LNCaP clone FGC (cell line): Measurements from ENCODE around the gene CMTM1.

Experiments used
- DNase-seq: peaks from one replicate; pipeline ENCODE4 v3.0.0-alpha.2; 2011; ENCODE audit warnings: low read depth
- H3K4me3 ChIP-seq: 2 replicates; pipeline ENCODE4 v1.5.1; 2011; ENCODE audit warnings: mild to moderate bottlenecking, low read depth, low read length, control low read depth
- TF ChIP-seq, protein P1 (sequence below): IDR thresholded peaks from 2 replicates; pipeline ENCODE4 v1.5.1; 2012; ENCODE audit warnings: mild to moderate bottlenecking; ENCODE audit not compliant: control insufficient read depth, insufficient read depth; ENCODE audit errors: extremely low read depth

Gene CMTM1

DNA sequence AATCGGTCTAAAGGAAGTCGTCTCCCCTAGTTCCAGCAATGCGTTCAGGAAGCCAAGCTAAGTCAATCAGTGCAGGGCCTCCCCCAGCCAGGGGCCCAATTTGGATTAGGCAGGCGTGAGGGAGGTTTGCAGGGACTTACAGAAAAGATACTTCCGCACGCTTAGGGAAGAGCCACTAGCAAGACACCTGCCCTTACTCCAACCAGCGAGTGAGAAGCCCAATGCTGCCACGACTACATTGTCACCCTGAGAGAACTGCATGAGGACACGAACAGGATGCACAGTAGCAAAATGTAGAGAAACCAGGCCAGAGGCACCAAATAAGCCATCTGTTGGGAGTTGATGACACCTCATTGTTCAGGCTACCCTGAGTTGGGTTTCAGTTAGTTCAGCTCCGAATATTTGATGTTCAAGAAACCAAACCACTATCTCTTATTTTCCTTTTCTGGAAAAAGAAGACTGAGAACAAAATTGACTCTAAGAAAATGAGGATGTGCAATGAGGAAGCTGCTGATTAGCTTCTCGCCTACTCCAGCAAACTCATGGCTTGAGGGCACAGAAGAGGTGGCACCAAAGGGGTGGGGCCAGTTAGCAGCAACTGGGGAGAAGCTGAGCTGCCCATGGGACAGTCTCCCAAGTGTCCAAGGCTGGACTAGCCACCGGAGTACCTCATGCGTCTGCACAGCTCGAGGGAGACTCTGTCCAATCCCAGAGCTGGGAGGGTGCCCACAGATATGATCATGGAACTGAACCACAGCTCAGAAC is 45.7 kb upstream of the CMTM1 start:
- DNase-seq: no peak
- TF ChIP-seq, protein P1, sequence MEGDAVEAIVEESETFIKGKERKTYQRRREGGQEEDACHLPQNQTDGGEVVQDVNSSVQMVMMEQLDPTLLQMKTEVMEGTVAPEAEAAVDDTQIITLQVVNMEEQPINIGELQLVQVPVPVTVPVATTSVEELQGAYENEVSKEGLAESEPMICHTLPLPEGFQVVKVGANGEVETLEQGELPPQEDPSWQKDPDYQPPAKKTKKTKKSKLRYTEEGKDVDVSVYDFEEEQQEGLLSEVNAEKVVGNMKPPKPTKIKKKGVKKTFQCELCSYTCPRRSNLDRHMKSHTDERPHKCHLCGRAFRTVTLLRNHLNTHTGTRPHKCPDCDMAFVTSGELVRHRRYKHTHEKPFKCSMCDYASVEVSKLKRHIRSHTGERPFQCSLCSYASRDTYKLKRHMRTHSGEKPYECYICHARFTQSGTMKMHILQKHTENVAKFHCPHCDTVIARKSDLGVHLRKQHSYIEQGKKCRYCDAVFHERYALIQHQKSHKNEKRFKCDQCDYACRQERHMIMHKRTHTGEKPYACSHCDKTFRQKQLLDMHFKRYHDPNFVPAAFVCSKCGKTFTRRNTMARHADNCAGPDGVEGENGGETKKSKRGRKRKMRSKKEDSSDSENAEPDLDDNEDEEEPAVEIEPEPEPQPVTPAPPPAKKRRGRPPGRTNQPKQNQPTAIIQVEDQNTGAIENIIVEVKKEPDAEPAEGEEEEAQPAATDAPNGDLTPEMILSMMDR: no peak
- H3K4me3 ChIP-seq: no peak overlapping the region

DNA sequence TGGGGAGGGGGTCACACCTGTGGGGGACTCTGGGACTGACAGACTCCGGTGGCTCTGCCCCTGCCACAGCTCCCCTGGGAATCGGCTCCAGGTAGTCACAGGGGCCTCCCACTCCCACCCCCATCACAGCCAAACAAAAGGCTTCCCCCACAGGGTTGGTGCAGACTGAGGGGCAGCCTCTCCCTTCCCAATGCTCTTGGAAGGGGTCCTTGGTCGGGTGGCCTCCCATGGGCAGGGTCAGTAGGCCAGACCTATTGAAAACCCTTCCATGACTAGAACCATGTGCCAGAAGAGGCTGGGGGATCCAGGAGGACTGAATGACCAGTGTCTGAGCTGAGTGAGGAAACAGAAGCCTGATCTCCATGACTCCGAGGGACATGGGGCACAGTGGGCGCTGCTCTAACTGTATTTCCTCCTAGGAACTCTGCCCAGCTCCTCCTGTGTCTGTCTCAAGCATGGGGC is 45.0 kb upstream of the CMTM1 start:
- no peak for DNase-seq
- H3K4me3 ChIP-seq: no peak overlapping the region
- TF ChIP-seq, protein P1: no peak

DNA sequence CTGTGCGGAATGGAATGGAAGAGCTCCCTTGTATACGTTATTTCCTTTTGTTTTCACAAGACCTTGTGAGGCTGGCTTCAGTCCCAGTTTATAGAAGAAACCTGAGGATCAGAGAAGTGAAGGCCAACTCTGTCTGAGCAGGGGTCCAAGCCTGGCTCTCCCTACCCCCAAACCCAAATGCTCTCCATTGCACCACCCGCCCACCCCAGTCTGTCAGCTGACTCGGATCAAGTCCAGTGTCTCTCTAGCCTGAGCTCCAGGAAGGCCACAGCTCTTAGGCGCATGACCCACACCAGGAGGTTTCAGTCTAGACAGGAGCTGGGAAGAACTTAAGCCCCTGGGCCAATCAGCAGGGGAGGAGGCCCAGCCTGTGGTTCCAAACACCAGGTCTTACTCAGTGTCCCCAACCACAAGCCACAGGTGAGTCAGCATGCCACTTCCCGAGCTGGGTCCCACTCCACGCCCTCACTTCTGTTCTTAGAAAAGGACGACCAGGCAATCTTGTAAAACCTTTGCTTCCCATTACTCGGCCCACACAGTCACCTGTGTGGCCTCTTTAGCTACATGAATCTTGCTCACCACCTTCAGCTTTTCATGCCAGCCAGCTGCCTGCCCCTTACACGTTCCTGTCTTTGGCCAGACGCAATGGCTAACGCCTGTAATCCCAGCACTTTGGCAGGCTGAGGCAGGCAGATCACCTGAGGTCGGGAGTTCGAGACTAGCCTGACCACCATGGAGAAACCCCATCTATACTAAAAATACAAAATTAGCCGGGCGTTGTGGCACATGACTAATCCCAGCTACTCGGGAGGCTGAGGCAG is 44.1 kb upstream of the CMTM1 start:
- TF ChIP-seq, protein P1: no peak
- H3K4me3 ChIP-seq: no peak overlapping the region
- DNase-seq: no peak

DNA sequence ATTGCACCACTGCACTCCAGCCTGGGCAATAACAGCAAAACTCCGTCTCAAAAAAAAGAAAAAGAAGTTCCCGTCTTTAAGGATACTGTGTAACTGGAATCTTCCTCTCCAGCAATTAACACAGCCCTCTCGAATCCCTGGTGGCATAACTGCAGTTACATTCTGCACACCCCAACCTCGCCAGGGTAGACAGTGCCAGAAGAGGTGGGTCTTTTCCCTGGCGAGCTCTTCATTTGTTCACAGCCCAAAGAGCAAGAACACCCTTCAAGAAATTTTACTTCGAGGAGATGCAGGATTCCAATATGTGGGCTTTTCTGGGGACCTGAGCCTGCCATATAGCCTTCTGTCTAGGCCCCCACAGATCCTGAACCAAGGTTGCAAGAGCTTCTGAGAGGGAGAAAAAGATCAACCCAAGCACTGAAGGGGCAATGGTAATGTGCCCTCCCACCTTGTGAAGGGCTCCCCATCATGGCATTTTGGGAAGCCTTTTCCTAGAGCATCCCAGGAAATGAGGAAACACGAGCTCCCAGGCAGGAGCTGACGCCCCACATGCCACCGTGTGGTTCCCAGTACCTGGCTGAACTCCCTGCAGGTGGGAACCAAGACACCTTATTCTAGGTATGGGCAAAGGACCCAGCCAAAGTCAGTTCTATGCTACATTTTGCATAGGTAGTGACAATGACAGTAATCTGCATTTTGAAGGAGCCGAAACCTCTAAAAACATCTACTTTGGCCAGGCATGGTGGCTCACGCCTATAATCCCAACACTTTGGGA is 43.2 kb upstream of the CMTM1 start:
- no peak overlapping the region for H3K4me3 ChIP-seq
- TF ChIP-seq, protein P1: no peak
- DNase-seq: no peak

DNA sequence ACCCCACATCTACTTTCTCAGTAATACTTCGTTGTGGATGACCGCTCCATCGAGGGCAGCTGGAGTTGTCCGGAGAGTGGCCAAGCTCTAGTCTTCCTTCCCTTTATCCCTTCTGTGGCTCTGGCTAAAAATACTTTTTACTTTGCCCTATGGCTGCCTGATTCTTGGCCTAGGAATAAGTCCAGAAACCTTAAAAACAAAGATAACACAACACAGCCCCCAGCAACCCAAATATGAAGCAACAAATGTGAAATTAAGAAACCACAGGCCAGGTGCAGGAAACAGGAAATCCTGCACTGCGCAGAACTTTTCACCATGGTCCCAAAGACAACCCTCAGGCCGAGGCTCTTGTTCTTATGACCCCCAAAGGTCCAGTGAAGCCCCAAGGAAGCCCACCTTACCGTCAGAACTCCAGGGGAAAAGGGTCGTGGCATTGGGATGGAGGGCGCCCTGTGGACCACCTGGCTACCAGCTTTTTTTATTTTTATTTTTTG is 42.3 kb upstream of the CMTM1 start:
- TF ChIP-seq, protein P1: no peak
- no peak for DNase-seq
- H3K4me3 ChIP-seq: no peak overlapping the region

DNA sequence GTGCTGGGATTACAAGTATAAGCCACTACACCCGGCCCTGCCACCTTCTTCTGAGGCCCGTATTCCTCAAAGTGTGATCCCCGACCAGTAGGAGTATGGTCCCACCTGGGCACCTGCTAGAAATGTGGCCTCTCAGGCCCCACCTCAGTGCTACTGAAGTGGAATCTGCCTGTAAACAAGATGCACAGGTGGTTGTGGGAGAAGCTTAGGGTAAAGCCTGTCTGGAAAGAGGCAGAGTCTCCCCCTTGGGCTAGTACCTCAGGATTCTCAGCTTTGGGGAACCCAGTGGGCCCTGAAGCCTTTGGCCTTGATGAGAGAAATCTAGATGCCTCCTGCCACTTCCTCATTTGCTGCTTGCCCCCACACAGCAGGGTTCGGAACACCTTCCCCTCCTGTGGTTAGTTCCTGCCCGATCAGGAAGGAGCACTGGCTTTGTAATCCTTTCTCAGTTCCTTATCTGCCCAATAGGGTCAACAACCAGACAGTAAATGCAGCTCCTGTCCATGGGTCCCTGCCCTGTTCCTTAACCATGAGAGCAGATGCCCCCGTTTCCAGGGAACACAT is 41.6 kb upstream of the CMTM1 start:
- TF ChIP-seq, protein P1: no peak
- no peak overlapping the region for H3K4me3 ChIP-seq
- no peak for DNase-seq
